GM19351 (cell line): ENCODE results near the gene GRIK2.
"Not testable (repeated sequence)": the region's sequence is repeated elsewhere in the genome, so short reads cannot be mapped to it uniquely, and the experiment has no call there.

Experiments
- ATAC-seq: cut with Tn5 transposase; IDR thresholded peaks from one replicate; pipeline ENCODE4 v1.9.1; 2021; ENCODE audit warnings: mild to moderate bottlenecking, moderate library complexity; ENCODE audit not compliant: unreplicated experiment

The GRIK2 gene

GRCh38 chr6:101393251-101393828 is at the start of gene GRIK2:
Gene GRIK2, plus strand, starts transcription at chr6:101393708.
- ATAC-seq: peak; percentile 81

GRCh38 chr6:101344885-101345284 is 48.6 kb upstream of the GRIK2 start:
- no peak for ATAC-seq

- no peak for ATAC-seq
Observed at GRCh38 chr6:101348816-101349215, 44.7 kb upstream of the GRIK2 start.

- ATAC-seq: not testable (repeated sequence)
Observed at GRCh38 chr6:101350631-101351030, 42.9 kb upstream of the GRIK2 start.

- ATAC-seq: no peak
Observed at GRCh38 chr6:101351173-101351572, 42.3 kb upstream of the GRIK2 start.

GRCh38 chr6:101352316-101352715 is 41.2 kb upstream of the GRIK2 start:
- no peak for ATAC-seq

- no peak for ATAC-seq
Observed at GRCh38 chr6:101365181-101365580, 28.3 kb upstream of the GRIK2 start.

DNA sequence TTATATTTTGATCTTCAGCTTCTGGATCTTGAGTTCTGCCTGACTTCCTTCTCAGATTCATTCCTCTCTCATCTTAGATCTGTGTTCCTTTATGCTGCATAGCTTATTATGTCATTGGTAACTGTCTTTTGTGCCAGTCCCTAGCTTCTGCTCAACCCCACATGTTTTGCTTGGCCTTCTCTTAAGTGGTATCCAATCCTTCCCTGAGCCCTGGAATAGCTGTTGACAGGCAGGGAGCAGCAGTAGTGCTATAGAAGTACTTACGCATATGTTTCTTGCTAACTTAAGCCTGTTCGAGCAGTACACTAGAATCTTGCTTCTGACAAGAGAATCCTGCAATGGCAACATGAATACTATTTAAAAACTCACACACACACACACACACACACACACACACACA is 13.6 kb upstream of the GRIK2 start:
- ATAC-seq: no peak

DNA sequence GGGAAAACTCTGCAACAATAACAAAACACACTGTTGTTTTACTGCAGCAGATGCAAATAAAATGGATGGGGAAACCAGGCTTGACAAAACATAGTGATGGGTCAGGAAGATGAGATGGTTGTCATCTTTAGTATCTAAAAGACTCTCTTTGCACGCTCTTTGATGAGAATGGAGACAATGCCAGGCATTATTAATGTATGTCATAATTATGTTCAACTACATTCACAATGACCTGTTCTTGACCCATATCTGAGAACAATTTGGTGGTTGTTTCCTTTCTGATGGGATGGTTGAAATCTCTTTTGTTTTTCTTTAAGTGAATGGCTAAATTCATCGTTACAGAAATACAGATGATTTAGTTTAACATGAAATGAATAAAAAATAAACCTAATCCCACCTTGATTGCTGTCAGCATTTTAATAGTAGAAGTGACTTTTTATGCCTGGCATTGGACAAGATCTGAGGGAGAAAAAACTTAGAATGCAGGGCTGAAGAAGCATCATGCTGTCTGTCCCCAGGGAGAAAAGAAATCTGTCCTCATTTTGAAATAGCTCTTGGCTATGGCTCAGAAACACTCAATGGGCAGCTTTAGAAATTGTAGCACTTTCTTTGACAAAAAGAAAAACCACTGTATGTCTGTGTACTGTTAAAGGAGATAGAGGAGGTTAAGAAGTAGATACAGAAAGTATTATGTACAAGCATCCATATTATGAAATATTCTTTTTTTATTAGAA is 12.4 kb upstream of the GRIK2 start:
- no peak for ATAC-seq

- not testable (repeated sequence) for ATAC-seq
Observed at GRCh38 chr6:101383747-101384146, 9.8 kb upstream of the GRIK2 start.

GRCh38 chr6:101386982-101387381 is 6.5 kb upstream of the GRIK2 start:
- ATAC-seq: no peak

DNA sequence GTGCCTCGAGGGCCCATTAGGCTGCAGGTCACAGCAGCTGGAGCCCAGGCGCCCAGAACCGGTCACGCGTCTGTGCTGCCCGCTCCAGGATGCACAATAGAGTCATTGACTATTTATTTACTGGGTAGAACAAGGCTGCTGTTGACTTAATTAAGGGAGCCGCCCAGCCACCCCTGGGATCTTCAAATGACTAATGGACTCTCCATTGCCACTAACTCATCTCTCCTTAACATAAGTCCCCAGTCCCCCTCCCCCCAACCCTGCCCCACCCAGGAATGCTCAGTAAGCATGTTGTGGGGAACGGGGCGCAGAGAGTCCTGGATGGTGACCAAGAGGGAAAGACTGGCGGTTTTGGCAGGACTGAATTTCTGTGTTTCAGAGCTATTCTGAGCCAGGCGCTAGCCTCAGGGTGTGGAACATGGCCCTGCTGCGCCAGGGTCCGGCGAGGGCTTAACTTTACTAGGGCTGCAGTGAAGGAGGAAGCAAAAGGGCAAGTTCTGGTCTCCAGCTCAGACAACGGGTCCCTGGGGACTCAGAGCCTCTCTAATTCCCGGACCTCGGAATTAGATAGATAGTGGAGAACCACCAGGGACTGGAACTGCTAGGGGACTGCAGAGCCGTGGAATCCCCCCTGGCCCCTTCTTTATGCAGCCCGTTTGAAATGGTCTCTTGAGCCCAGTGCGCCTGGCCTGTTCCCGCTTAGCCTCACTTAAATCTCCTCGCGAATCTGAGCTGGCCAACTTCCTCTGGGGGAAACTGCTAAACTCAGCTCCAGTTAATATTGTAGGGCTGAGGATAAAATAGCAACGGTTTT is 1.5 kb upstream of the GRIK2 start:
- no peak for ATAC-seq

DNA sequence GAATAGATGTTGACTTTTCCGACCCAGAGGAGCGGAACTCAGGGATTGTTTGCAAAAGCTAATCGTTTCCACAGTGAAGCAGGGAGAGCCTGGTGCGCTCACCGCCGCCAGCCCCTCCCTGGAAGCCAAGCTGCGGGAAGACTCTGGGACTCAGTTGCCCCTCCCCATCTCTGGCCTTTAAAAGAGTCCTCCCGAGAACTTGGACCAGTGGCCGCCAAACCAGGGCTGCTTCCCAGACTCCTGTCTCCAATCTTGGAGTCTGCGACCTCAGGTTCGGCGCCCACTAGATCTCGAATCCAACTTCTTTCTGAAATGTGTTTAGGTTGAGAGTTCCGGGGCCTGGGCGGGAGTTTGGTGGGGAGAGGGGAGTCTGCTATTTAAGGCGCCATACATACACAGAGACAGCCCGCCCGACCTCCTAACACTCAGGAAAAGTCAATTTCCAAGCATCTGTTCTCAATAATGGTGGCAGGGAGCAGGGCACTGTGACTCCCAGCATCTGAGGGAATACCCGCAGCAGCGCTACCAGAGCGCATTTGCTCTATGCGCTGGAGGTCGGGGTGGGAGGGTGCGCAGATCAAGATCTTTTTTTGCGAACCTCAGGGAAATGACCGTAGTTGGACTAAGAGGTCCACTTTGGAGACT is 800 bp upstream of the GRIK2 start:
- ATAC-seq: no peak

GRCh38 chr6:101393829-101394251 is 332 bp downstream of the GRIK2 start:
- peak; percentile 11 for ATAC-seq

DNA sequence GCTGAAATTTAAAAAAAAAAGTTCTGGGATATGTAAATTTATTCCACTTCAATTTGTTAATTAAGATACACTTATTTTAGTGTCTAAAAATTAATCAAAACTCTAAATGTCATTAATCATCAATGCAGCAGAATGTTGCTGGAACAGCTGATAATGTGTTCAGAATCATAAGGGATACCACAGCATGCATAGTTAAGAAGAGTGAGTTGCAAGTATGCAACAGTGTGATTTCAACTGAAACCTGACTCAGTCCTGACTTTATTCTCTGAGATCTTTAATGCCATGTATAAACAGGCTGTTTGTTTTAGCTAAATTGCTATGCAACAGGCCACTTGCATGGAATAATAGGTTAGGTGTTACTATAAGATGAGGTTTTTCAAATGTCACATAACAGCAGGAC is 1.4 kb downstream of the GRIK2 start:
- no peak for ATAC-seq

- no peak for ATAC-seq
Observed at GRCh38 chr6:101395345-101395744, 1.8 kb downstream of the GRIK2 start.

DNA sequence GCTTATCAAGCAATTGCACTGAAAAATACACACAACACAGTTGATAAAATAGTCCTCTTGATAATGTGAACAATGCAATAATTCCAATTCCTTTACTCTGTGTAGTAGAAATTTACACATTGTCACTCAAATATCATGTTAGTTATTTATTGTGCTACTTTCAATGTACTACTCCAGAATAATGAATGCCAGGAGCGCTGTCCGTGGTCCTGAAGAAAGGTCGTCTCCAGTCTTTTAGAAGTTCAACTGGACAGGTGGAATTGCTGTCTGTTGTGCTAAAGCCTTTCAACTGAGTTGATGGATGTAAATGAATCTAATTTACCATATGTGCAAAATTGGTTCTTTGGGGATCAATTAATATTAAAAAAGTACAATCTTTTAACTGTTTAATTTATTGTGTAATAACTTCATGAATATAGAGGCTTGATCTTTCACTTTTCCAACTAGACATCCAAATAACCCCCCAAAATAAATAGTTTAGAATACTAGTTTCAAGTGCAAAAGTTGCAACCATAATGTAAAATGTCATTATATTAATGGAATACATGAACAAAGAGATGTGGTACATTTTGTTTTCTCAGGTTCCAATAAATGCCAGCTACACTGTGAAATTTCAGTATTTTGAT is 3.2 kb downstream of the GRIK2 start:
- ATAC-seq: no peak

GRCh38 chr6:101397199-101397598 is 3.7 kb downstream of the GRIK2 start:
- ATAC-seq: no peak

DNA sequence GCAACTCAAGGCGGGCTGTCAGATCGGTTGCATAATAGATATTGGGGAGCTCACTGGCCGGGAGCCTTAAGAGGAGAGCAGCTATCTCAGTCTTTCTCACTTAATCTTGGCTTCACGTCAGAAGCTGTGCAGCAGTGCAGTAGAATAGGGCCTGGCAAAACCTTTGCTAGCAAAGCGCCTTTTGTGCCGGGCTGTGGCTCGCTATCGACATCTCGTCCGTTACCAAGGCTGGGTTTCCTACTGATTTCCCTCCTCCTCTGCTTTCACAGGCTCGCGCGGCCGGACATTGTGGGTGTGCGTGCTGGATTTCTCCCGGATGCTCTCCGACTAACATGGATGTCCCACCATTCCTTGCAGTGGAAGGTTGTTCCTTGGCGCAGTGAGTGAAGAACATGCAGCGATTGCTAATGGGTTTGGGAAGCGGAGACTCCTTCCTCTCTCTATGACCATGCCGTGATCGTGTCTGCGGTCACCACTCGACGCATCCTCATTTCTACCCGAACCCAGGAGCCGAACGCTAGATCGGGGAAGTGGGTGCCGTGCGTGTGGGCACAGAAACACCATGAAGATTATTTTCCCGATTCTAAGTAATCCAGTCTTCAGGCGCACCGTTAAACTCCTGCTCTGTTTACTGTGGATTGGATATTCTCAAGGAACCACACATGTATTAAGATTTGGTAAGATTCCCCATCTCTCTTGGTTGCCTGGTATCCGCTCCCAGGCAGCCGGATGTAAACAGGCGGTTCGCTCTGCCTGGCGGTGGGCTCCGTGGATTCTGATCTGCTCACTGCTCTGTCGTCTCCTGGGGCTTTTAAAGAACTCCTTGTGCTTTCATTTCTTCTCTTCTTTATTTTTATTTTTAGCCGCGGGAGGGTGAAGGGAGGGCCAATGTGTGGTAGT is 5.5 kb downstream of the GRIK2 start:
- no peak for ATAC-seq

DNA sequence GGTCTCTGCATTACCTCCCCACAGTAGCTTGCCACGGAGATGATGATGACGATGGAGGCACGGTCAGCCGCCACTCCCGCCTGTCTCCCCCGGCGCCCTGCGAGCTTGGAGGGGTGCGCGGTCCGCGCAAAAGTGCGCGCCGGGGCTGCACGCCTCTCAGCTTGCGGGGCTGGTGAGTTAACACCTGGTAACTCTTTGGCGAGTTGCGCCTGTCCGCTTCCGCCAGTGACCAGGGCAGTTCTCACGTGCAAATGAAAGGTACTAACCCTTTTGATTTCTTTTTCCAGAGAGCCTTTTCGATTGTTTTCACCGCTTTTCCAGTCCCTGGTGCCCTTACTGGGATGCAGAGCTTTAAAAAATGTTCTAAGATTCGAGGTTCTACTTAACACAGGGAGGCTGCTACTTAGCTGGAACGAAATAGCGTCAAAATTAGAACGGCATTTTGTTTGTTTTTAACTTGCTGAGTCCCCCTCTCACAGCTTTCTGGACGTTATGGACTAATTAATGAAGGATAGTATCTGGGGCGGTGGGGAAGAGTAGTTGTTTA is 6.2 kb downstream of the GRIK2 start:
- no peak for ATAC-seq
